CD4-positive, alpha-beta T cell treated with Interleukin-21 for 1 hour (primary cell): ENCODE data around the gene RIOX2.

Experiments
- DNase-seq: peaks from one replicate; pipeline ENCODE4 v3.0.0-alpha.2; 2020

The RIOX2 gene

DNA sequence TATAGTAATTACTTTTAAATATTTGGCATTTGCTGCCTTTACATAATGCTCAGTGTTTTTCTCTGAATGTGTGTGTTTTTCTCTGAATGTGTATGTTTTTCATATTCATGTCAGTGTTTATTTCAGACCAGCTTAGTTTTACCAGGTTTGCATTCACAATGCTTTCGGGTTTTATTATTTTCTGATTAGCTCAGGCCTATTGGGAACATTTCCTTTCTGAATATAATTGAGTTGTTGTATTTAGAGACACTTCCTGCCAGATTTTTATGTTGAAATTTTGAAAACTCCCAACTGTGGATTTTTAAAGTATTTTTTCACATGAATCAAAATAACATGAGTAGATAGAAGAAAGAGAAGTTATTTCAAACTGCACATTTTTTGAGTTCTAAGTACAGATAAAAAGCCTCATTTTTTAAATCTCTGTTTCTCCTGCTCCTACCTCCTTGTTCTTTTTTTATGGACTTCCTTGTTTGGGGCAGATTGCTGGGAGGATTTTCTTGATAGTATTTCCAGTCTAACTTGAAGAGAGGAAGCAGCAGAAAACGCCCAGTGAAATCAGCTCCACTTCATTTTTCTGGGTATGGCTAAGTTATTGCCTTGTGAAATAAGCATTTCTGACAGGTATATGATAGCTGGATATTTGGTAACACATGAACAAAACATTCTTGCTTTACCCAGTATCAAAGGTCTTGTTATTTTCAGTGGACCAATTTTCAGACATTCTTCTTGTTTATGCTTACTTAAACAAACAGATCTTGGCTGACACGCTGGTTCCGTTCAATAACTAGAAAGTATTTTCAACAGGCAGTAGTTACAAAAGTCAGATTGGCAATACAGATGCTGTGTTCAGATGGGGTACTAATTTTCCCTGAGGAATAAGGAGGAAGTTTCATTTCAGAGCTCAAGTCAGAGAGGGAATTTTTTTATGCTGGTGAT is 70.7 kb downstream of the RIOX2 start:
- DNase-seq, result no peak

- no peak for DNase-seq
Measured at GRCh38 chr3:97899331-97899730, 72.9 kb downstream of the RIOX2 start.

GRCh38 chr3:97896547-97896946 is 75.7 kb downstream of the RIOX2 start:
- DNase-seq, result no peak

DNA sequence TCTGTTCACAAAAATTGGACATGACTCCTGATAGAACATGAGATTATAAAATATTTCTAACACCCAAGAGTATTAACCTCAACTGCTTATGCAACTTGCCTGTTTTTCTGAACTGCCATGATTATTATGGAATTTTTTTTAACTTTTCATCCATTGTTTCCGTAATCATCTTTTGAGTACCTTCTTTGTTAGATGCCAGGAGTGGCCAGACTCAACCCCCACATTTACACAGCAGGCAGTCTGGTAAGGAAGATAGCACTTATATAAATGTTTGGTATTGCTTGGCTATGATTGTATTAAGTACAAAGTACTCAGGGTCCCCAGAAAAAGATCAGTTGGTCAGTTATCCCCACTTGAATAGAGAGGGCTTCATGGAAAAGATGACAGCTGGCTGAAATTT is 76.1 kb downstream of the RIOX2 start:
- DNase-seq, result no peak

DNA sequence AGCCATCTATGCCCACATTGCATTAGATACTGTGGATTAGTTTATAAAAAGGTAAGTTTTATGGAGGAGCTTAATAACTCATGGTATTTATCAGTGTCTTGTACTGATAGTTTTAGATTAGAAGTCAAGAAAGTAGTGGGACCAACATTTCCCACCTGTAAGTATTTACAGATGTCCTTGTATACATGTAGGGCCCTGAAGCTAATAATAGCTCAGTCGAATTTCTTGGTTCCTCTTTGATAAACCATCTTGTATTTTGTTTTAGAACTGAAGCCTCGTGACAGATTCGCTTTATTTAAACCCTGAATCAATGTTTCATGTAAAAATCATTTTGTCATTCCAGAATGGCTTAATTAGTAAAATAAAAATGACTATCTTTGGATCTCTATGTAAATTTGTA is 77.0 kb downstream of the RIOX2 start:
- DNase-seq, result no peak

GRCh38 chr3:97892852-97893251 is 79.4 kb downstream of the RIOX2 start:
- DNase-seq, result no peak
